A172 (cell line): Measurements from ENCODE around the gene TTC23L. TPM values are rescaled to one million over a fixed set of nuclear protein-coding genes. Genes with fewer than 3 reads are reported as not detected.
"Not testable (repeated sequence)": the region's sequence is repeated elsewhere in the genome, so short reads cannot be mapped to it uniquely, and the experiment has no call there.

ENCODE experiments used
- DNase-seq: peaks from one replicate; pipeline ENCODE4 v3.0.0-alpha.2; 2015; ENCODE audit warnings: low spot score
- total RNA-seq: library from RNA; depleted of rRNA; stranded (reverse); fragments of >200 nt; shearing (Covaris generic); gene quantifications from 2 replicates; pipeline ENCODE4 v1.2.3, GENCODE V29; 2014; rRNA removed

Gene TTC23L, protein sequence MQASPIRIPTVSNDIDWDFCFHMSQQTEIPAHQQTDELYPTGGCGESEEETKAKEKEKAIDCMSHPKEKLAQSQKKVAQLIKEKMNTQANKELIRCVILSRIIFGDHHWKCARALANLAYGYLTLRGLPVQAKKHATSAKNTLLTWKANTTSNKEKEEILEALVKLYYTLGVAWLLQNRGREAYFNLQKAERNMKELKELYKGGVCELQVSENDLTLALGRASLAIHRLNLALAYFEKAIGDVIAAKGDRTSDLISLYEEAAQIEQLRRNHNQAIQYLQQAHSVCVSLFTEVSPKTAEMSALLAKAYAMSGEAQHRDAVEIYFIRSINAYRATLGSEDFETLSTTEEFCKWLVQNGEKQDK
- not detected in 2 replicates for total RNA-seq

DNA sequence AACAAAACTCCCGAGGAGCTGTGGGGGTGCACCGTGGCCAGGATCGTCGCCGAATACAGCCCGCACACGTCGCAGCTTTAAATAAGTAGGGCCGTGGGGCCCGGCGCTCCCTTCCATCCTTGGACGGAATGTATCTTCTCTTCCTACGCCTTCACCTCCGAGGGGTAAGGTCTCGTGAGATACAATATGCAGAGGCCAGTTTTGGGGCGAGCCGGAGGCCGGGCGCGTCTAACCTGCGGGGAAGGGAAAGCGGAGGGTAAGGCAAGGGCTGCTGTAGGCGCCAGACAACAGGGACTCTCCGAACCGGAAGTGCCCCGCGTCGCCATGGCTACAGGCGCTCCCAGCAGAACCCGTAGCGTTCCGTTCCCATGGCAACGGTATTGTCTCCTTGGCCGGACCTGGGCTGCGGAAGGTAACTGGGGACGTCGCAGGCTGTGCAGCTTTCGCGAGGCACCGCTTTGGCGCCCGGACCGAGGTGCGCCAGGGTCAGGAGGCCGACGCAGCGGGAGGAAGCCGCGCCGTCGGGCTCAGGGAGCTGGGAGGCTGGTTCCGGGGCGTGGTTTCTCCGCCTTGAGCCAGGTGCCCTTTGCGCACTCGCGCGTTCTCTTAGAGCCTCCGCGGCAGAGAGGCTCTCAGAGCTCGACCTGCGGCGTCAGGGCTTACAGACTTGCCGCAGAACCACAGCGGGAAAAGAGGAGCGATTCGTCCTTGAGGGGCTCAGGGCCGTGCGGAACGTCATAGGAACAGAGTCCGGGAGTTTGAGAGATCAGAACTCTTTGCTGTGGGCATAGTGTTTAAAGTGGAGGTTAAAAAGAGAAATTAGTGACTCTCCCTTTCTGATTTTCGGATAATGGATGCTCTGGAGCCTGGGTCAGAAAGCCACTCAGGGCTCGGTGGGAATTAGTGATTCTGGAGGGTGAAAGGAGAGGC lies at the start of gene TTC23L:
TTC23L (plus strand) TSS at position 380 of the 930 bp plus-strand sequence. CDS start 1,508 bp downstream, outside the sequence.
- peak; percentile 82 for DNase-seq

DNA sequence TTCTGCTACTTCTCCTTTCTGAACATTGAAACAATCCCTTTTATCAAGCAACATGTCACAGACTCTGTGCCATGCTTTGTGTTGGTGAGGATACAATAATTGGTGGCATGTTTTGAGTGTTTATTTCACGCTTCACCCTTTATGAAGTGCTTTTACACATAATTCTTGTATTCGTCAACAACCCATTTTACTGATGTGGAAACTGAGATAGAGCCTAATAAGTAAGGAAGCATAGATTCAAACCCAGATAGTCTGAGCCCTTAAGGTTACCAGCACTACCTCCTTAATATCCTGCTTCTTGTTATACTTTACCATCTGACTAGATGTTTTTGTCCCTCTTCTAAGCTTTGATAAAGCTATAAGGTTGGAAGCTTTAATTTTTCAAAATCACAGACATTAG lies 49.3 kb upstream of the TTC23L start:
- DNase-seq = no peak

DNA sequence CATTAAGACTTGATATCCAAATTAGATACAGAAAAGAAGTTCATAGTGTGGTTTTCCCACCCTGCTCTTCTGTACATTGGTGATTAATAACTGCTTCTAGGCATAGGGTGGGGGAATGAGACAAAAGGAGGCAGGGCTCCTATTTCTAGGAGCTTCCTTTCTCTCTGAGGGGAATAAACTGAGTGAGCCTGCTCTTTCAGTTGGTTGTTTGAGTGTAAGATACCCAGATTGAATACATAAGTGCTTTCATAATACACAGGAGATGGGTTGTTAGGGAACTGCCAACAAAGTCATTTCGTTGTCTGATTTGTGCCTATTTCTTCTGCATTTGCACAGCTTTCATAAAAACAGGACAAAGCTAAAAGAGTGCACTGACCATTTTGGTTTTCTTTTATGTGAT lies 48.9 kb upstream of the TTC23L start:
- DNase-seq = no peak

DNA sequence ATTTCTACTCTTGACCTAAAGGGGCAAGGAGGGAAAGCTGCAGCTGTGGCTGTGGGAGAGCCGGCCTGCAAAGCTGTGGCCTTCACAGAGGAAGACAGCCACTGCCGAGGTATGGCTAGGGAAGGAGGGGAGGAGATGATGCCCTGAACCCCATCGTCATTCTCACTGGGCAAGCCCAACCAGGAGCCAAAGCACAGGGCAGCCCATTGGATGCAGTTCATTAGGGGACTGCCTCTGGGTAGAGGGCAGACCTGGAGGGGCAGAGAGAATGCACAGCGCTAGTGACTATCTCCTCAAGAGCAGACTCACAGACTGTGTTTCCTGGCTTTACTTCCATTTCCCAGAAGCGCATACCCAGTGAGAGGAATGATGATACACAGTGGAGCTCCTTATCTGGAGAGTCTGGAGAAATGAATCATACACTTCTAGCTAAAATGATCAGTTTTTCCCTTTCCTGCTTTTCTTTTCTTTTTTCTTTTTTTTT lies 47.2 kb upstream of the TTC23L start:
- DNase-seq = no peak

DNA sequence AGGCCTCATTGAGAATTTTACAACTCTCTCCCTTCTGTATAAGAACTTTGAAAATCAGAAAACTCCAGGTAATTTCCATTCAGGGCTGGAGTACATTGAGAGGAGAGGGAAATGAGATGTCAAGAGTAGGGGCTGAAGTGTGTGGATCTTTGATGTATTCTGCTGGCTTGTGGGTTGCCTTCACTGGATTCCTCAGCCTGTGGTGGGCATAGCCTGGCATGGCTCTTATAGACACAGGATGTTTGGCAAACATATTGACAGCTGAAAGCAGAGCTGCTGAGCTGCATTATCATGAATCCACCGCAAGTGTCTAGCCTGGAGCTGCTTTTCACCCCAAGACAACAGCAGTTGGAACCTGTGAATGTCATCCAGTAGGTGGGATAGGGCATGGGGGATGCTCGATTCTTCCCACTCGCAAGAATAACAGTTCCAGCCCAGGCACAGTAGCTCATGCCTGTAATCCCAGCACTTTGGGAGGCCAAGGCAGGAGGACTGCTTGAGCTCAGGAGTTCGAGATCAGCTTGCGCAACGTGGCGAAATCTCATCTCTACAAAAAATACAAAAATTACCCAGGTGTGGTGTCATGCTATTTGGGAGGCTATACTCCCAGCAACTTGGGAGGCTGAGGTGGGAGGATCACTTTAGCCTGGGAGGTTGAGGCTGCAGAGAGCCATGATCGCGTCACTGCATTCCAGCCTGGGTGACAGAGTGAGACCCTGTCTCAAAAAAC lies 36.0 kb upstream of the TTC23L start:
- no peak for DNase-seq

DNA sequence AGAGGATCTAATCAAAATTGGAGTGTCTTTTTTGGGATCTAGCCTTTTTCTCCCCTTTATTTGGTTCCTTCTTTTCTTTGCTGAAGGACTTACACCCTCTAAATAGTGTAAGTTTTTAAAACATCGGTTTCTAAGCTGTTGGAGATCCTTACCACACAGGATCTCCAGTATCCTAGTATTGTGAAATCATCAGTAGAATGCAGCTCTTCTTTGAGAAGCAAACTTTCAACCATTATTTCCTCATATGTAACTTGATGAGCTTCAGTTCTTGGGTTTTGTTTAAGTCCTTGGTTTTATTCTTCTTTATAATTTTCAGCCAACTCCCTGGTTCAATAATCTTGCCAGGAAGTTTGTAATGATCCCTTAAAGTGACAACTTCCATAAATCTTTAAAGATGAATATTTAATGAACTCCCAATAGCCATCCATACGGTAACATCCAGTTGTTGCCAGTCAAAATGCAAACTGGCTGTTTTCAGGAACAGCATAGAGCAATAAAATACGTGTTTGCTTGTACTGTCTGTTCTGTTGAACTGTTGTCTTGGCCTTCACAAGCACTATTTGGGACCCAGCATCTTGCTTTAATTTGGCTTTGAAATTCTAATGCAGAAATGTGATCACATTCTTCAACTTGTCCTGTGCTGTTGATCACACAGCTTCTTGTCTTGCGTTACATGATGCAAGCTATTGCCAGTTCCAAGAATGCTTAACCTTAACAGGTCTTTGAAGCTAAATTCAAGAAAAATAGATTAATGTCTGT lies 34.8 kb upstream of the TTC23L start:
- no peak for DNase-seq

DNA sequence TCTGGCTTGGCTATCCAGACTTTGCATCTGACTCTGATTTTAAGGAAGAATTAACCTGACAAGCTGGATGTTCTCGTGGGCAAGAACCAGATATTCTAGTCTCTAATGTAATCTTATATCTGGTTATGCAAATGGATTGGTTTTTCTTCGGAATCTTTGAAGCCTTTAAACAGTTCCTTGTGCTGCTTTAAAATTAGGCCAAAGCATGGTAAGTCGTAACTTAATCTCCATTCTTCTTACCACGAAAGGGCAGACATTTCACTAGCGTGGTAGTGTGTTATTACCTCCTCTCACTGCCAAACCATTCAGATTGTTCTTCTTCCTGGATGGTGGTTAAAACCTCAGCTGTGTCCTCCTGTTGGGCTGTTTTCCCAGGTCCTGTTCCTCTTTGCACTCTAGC lies 34.1 kb upstream of the TTC23L start:
- DNase-seq = no peak

DNA sequence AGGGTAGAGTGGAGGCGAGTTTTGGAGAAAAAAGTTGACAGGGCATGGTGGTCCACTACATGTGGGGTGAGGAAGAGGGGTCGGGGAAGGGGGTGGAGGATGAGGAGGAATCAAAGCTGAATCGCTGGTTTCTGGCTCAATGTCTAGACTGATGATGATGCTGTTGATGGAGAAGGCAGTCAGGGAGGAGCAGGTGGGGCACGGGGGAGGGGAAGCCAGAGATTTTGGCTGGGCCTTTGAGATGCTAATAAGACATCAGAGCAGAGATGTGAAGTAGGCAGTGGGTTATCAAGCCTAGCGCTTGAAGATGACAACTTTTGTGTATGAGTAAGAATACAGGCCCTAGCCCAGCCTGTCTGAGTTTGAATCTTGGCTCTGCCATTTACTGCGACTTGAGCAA lies 32.4 kb upstream of the TTC23L start:
- no peak for DNase-seq

DNA sequence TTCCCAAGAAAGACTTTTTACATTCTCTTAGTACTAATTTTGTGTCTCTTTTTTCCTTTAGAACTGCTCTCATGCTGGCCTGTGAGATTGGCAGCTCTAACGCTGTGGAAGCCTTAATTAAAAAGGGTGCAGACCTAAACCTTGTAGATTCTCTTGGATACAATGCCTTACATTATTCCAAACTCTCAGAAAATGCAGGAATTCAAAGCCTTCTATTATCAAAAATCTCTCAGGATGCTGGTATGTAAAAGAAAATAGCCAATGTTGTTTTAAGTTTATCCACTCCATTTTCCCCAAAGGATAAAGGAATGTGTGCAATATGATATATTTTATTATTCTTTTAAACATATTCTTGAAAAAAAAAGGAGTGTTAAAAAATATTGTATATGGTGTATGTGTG lies 27.3 kb upstream of the TTC23L start:
- no peak for DNase-seq

DNA sequence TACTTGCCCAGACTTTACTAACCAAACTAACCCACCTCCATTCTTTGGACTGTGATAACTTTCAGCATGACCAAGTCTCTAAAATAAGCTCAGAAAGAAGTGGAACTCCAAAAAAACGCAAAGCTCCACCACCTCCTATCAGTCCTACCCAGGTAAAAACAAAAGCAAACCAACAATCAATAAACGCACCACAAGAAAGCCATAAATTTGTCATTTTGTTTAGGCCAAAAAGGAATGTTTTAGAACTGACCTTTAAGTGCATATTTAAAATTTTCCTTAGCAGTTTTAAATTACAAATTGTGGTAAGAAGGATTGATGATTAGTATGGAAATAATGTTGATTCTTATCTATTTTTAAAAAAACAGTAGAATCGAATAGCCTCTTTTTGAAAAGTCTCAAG lies 25.5 kb upstream of the TTC23L start:
- no peak for DNase-seq

DNA sequence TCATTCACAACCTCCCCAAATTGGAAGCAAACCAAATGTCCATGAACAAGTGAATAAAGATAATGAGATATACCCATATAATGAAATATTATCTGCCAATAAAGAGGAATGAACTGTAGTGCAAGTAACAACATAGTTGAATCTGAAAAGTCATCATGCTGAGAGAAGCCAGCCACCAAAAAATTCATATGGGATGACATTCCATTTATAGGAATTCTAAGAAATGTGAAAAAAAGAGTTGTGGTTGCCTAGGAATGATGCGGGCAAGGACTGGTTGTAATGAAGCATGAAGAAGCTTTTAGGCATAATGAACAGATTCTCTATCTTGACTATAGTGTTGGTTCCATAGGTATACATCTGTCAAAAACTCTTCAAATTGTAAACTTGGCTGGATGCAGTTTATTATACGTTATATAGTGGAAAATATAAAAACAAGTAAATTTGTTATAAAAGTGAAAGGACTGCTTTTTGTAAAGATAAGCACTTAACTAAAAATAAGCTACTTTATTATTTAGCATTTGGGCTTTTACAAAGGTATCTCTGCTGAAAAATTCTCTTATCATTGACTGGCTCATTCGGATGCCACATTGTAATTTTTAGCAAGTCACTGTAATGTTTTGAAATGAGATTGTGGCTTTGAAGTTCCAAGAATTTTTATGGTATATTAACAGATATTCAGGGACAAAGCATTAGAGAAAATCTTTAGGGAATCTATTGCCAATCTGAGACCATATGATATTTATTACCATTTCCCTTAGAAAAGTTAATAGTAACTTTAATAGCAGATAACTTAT lies 21.2 kb upstream of the TTC23L start:
- no peak for DNase-seq

DNA sequence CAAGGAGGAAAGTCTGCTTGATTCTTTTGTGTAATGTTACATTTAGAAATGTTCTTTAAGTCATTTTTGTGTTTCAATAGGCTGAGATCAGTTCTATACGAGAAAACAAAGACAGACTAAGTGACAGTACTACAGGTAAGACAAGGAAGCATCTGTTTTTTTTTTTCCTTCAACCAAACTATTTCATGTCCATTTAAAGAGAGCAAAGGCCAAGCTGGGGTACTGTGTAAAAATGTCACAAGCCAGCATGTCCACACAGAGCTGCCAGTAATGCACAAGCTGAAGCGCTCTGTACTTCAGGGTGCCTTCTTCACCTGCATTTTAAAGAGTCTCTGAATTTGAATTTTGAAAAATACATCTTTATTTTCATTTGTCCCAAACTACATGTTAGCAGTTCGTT lies 20.2 kb upstream of the TTC23L start:
- DNase-seq = no peak

DNA sequence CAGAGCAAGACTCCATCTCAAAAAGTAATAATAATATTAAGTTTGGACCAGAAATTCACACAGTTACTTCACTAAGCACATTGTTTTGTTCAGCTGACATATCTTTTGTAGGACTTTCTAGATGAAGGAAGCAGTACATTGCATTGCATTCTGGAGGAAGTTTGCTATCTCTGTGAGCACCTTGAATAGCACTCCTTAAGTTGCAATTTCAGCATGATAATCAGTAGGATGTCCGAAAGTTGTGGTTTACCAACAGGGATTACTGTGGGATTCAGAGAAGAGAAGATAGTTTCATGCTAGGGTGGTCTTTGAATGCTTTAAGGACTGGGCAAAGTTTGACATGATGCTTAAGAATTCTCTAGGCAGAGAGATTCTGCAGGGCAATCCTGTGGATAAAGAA lies 18.4 kb upstream of the TTC23L start:
- DNase-seq = no peak

DNA sequence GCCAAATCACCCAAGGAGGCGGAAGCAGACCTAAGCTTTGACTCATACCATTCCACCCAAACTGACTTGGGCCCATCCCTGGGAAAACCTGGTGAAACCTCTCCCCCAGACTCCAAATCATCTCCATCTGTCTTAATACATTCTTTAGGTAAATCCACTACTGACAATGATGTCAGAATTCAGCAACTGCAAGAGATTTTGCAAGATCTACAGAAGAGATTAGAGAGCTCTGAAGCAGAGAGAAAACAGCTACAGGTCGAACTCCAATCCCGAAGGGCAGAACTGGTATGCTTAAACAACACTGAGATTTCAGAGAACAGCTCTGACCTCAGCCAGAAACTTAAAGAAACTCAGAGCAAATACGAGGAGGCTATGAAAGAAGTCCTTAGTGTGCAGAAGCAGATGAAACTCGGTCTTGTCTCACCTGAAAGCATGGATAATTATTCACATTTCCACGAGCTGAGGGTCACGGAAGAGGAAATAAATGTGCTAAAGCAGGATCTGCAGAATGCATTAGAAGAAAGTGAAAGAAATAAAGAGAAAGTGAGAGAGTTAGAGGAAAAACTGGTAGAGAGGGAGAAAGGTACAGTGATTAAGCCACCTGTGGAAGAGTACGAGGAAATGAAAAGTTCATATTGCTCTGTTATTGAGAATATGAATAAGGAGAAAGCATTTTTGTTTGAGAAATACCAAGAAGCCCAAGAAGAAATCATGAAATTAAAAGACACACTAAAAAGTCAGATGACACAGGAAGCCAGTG lies 15.8 kb upstream of the TTC23L start:
- no peak for DNase-seq

DNA sequence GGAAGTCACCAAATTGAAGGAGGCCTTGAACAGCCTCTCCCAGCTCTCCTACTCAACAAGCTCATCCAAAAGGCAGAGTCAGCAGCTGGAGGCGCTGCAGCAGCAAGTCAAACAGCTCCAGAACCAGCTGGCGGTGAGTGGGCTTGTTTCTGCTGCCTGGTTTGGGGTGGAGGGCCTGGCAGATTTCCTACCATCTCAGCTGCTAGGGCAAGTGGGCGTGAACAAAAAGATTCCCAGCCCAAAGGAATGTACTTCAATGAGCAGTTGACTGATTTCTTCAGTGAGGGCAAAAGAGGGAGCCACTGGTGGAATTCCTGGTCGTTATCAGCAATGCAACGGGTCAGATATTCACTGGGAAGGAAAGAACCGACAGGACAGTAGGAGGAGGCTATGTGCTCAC lies 12.6 kb upstream of the TTC23L start:
- no peak for DNase-seq

DNA sequence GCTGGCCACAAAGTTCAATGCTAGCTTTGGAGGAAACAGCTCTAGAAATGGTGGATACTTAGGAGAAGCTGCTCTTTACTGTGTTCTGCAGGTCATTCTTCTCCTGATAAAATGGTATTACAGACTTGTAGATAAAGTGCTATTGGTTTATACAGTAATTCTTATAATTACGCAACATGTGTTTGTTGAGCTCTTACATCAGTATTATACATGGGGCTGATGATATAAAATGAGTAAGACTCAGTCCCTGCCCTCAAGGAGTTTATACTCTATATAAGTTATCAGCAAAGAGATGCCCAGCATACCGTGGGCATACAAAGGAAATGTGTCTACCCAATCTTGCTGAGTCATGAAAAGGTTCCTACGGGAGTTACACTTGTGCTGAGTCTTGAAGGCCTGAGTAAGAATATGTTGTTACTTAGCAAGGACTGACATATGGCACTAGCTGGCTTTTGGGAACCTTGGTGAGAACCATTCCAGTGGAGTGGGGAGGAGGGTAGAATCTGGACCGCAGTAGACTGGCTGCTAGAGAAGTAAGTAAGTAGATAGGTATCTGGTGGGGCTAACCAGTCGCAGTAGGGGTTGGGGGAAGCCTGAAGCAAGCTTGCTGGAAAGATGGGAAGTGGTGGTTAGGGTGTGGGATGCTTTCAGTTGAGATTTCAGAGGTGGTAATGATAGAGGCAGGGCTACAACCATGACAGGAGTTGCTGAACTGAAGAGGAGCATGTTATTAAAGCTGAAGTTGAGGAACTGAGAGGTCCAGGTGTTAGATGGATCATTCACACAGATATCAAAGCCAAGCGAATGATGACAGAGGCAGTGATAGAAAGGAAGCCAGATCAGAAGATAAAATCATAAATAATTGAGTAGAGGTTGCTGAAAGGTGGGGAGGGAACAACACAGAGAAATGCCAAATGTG lies 11.1 kb upstream of the TTC23L start:
- no peak for DNase-seq

DNA sequence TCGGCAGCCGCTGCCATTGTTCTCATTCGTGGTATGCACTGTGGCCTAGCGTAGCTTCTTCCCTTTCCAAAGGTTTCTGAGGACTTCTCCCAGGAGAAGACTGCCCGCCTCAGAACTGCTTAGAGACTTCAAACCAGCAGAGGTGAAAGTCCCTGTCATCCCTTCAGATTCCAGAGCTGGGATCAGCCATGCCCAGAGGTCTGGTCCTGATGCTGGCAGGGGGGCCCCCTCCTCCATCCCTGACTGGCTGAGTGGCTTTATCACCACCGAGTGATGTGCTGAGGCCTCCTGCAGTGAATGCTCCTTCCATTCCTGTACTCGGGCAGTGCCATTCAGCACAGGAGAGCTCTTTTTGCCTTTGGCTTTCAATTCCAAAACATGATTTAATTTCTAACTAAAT lies 8.1 kb upstream of the TTC23L start:
- DNase-seq = not testable (repeated sequence)

DNA sequence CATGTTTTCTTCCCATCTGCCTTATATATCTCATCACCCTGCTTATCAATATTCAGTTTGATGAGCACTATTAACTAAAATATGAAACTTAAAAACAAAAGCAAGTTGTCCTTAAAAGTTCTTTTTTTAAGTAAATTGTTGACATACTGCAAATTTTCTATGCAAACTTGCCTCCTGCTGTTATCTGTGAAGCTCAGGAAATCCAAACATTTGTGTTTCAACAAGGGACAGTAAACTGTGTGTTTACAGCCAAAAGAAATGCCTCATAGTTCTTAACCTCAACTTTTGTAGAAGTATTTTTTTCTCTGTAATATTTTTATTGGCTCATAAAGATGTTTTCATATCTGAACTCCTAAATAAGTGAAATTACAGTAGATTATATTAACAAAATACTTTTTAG lies 7.7 kb upstream of the TTC23L start:
- no peak for DNase-seq

DNA sequence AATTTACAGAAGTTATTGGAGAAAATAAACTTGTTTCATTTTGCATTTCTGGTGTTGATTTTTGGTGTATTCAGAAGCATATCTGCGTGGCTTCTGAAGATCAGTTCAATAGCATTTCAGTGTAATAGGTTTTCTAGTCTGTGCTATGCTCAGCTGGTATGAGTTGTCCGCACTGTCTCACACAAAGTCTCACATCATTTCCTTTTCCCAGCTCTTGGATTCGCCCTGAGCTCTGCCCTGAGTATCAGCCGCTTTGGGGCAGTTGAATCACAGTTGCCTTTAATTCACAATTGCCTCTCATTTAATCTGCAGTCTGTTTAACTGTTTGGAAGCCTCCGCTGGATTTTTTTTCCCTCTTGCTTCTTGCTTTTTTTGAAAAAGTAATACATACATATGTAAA lies 6.4 kb upstream of the TTC23L start:
- no peak for DNase-seq
